Gastrocnemius medialis (tissue), 4 donors: ENCODE data around the gene SLC25A26. TPM values are rescaled to one million over a fixed set of nuclear protein-coding genes. Genes with fewer than 3 reads are reported as not detected.
A peak's percentile ranks its signal among the peaks of the same experiment; 100 is the strongest.

ENCODE experiments used
- ATAC-seq, 2 donors: fragments of 150-250 bp; one replicate each; pipeline ENCODE4 v1.9.1; 2016
- DNase-seq, 2 donors: peaks; one replicate each; pipeline ENCODE4 v3.0.0-alpha.2; 2019
- H3K27ac ChIP-seq, 4 donors: fragments of 200-600 bp; sonication (generic); 1 replicate in 1 of 4; 2 replicates in 3 of 4; pipeline ENCODE4 v1.5.1; 2016 to 2018; ENCODE audit warnings: mild to moderate bottlenecking in 2 of 4, moderate library complexity in 1 of 4
- H3K27me3 ChIP-seq, 3 donors: fragments of 200-600 bp; sonication (generic) in 2 of 3; 1 replicate in 1 of 3; 2 replicates in 2 of 3; pipeline versions ENCODE4 v1.5.1 to v1.6.0; 2016 to 2019; ENCODE audit warnings: mild to moderate bottlenecking in 1 of 3, moderate library complexity in 1 of 3
- H3K36me3 ChIP-seq, 2 donors: fragments of 200-600 bp; sonication (generic) in 1 of 2; one replicate each; pipeline ENCODE4 v1.5.1; 2017 to 2018
- H3K4me1 ChIP-seq, 2 donors: fragments of 200-600 bp; sonication (generic) in 1 of 2; one replicate each; pipeline ENCODE4 v1.5.1; 2016 to 2017; ENCODE audit warnings: mild to moderate bottlenecking in 2 of 2
- H3K4me3 ChIP-seq, 4 donors: fragments of 200-600 bp; sonication (generic) in 3 of 4; 1 replicate in 1 of 4; 2 replicates in 3 of 4; pipeline ENCODE4 v1.5.1; 2016 to 2019; ENCODE audit warnings: mild to moderate bottlenecking in 2 of 4
- H3K9me3 ChIP-seq, 3 donors: fragments of 200-600 bp; sonication (generic) in 2 of 3; 1 replicate in 1 of 3; 2 replicates in 2 of 3; pipeline ENCODE4 v1.5.1; 2016 to 2019
- POLR2A ChIP-seq, 2 donors: fragments of 450-650 bp; IDR thresholded peaks; one replicate each; pipeline ENCODE4 v1.6.1; 2017; ENCODE audit warnings: antibody characterized with exemption in 2 of 2, mild to moderate bottlenecking in 2 of 2, moderate library complexity in 2 of 2
- in situ Hi-C, 4 donors: fragments of 200-750 bp; cut with MboI; loops; one replicate each; pipeline versions ENCODE4 v1.15.0 to v1.8.0; 2017; ENCODE audit warnings: low sequenced_read_pairs in 4 of 4
- intact Hi-C: fragments of 100-400 bp; cut with DNase I; formaldehyde crosslinking; loops from one replicate; pipeline ENCODE4 v1.15.1; 2023; ENCODE audit warnings: low total_unique reads
- total RNA-seq, 4 donors: library from RNA; depleted of rRNA; stranded (reverse); fragments of >200 nt; gene quantifications; one replicate each; pipeline versions ENCODE4 v1.1.0 to v1.2.3, GENCODE V29; 2016
- TF ChIP-seq, protein P1 (sequence below), 5 experiments: fragments of 450-650 bp in 3 of 5; fragments of 200-600 bp in 2 of 5; sonication (generic) in 2 of 5; IDR thresholded peaks in 4 of 5; conservative IDR thresholded peaks in 1 of 5; 1 replicate in 4 of 5; 2 replicates in 1 of 5; pipeline ENCODE4 v1.5.1; 2016 to 2019; ENCODE audit warnings: antibody characterized with exemption in 5 of 5, mild to moderate bottlenecking in 3 of 5, moderate library complexity in 3 of 5

Gene SLC25A26
- total RNA-seq, 4 donors from 2014 or later = 24.1 to 44.3 (median 32.4) TPM

GRCh38 chr3:66367979-66368378 lies 147.2 kb downstream of the SLC25A26 start:
- in situ Hi-C loops = no loop called here
- ATAC-seq = peak; percentile 57 to 64
- Histone ChIP-seq H3K4me3 (no peak overlapping the region), H3K27ac (no peak overlapping the region), H3K4me1 (peaks cover 18% of the 10 kb centered on the region in 2 donors), H3K27me3 (no peaks in the 10 kb centered on the region), H3K36me3 (no peaks in the 10 kb centered on the region), H3K9me3 (no peaks in the 10 kb centered on the region)
- TF ChIP-seq POLR2A (IDR thresholded peaks at IDR 0.05) = no peak
- TF ChIP-seq, protein P1, sequence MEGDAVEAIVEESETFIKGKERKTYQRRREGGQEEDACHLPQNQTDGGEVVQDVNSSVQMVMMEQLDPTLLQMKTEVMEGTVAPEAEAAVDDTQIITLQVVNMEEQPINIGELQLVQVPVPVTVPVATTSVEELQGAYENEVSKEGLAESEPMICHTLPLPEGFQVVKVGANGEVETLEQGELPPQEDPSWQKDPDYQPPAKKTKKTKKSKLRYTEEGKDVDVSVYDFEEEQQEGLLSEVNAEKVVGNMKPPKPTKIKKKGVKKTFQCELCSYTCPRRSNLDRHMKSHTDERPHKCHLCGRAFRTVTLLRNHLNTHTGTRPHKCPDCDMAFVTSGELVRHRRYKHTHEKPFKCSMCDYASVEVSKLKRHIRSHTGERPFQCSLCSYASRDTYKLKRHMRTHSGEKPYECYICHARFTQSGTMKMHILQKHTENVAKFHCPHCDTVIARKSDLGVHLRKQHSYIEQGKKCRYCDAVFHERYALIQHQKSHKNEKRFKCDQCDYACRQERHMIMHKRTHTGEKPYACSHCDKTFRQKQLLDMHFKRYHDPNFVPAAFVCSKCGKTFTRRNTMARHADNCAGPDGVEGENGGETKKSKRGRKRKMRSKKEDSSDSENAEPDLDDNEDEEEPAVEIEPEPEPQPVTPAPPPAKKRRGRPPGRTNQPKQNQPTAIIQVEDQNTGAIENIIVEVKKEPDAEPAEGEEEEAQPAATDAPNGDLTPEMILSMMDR (IDR thresholded peaks at IDR 0.05 in 4 of 5, conservative IDR thresholded peaks at IDR 0.05 in 1 of 5) = no peak
- DNase-seq = no peak
- intact Hi-C loops = no loop called here

DNA sequence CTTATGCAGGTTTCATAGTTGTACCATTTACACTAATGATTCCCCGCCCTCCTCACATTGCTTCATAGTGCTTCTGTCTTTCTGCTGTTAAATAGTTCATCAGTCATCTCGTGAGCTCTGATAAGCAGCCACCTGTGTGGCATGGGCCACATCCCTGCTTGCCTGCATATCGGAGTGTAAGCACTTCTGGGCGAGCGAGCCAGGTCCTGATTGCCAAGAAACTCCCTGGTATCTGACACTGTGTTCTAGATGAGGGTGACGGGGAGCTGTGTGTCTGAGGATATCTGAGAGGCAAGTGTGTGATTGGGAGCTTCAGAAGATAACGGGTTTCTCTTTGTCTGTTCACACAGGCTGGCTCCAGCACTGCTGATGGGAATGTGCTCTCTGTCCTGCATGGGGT lies 149.4 kb downstream of the SLC25A26 start:
- DNase-seq = no peak
- ATAC-seq = peak; percentile 32 to 62

DNA sequence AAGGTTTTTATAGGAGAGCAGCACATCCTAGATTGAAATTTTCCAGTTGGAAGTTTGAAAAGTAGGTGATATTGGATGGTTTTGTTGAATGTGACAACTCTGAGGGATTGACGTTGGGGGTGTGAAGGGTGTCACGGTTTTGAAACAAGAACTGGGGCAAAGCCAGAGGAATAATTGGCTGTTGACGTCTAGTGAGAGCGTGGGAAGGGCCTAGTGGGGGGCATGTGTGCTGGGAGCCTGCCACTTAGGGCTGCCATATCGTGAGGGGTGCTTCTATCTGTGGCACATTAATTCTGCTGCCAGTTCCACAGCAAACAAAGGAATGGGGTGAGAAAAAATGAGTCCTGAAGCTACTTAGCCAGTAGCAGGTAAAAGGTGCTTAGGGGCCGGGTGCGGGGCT lies 150.6 kb downstream of the SLC25A26 start:
- intact Hi-C loops = loop anchor here (5.0 kb wide), 1 partner anchor 94 kb away; no protein-coding TSS in a partner anchor
- no peak overlapping the region for H3K27ac ChIP-seq
- H3K27me3 ChIP-seq = no peaks in the 10 kb centered on the region
- no peak for TF ChIP-seq POLR2A (IDR thresholded peaks at IDR 0.05)
- TF ChIP-seq, protein P1 (IDR thresholded peaks at IDR 0.05 in 4 of 5, conservative IDR thresholded peaks at IDR 0.05 in 1 of 5) = no peak
- H3K9me3 ChIP-seq = no peaks in the 10 kb centered on the region
- DNase-seq (no peak), ATAC-seq (no peak)
- H3K4me3 ChIP-seq = no peak overlapping the region
- peaks cover 9 to 13% of the 10 kb centered on the region in 2 donors for H3K4me1 ChIP-seq
- in situ Hi-C loops = loop anchor here in 1 of 4 donors (10.0 kb wide), 1 partner anchor 97 kb away; no protein-coding TSS in a partner anchor
- H3K36me3 ChIP-seq = no peaks in the 10 kb centered on the region

More for the DNA sequence above, 149.4 kb downstream of the SLC25A26 start:
- in situ Hi-C loops (loop anchor here in 1 of 4 donors (10.0 kb wide), 1 partner anchor 95 kb away; no protein-coding TSS in a partner anchor), intact Hi-C loops (loop anchor here (5.0 kb wide), 1 partner anchor 93 kb away; no protein-coding TSS in a partner anchor)
- Histone ChIP-seq H3K27ac (no peak overlapping the region), H3K4me1 (peaks cover 12 to 13% of the 10 kb centered on the region in 2 donors), H3K9me3 (no peaks in the 10 kb centered on the region), H3K4me3 (no peak overlapping the region), H3K27me3 (no peaks in the 10 kb centered on the region), H3K36me3 (no peaks in the 10 kb centered on the region)
- no peak for TF ChIP-seq POLR2A (IDR thresholded peaks at IDR 0.05)
- TF ChIP-seq, protein P1 (IDR thresholded peaks at IDR 0.05 in 4 of 5, conservative IDR thresholded peaks at IDR 0.05 in 1 of 5) = no peak

DNA sequence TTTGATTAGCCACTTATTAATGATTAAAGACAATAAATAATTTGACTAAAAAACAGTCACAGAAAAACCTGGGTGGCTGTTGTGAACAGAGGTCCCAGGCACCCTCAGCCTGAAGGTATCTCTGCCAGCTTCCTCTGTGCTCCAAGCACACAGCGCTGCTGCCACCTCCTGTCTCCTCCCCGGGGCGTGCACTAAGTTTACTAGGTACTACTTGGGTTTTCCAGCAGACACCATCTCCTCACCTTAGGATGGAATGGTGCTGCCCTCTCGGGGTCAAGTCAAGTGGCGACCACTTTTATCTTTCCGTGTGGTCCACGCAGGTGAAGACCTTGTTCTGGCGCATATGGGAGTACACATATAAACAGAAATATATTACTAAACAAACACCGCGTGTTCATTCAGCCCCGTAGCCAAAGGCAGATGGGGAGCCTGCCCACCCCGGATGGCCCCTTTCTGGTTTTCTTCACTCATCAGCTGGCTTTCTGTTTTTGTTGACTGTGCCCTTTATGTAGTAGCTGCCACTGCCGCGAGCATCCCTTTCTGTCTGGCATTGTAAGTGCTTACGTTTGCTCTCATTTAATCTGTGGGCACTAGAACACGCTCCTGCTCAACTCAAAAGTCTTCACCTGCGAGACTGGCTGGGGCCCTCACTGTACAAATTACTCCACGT lies 152.0 kb downstream of the SLC25A26 start:
- ATAC-seq (no peak), DNase-seq (no peak)
- H3K4me1 ChIP-seq = peaks cover 15 to 17% of the 10 kb centered on the region in 2 donors
- H3K27me3 ChIP-seq = no peaks in the 10 kb centered on the region
- intact Hi-C loops (loop anchor here (5.0 kb wide), 1 partner anchor 96 kb away; no protein-coding TSS in a partner anchor), in situ Hi-C loops (loop anchor here in 1 of 4 donors (10.0 kb wide), 1 partner anchor 98 kb away; no protein-coding TSS in a partner anchor)
- no peak overlapping the region for H3K27ac ChIP-seq
- no peak overlapping the region for H3K4me3 ChIP-seq
- H3K9me3 ChIP-seq = no peaks in the 10 kb centered on the region
- TF ChIP-seq, protein P1 (IDR thresholded peaks at IDR 0.05 in 4 of 5, conservative IDR thresholded peaks at IDR 0.05 in 1 of 5) = no peak
- peaks cover 0 to 1% of the 10 kb centered on the region in 2 donors for H3K36me3 ChIP-seq
